Measurements from ENCODE around the gene PPP2R5C. TPM values are rescaled to one million over a fixed set of nuclear protein-coding genes. Genes with fewer than 3 reads are reported as not detected.
A peak's percentile ranks its signal among the peaks of the same experiment; 100 is the strongest.

PPP2R5C gene
- total and polyA plus RNA-seq, 12 donors, result 66.8 to 257 (median 222) TPM

- intact Hi-C loops (cut with DNase I), result no loop called here
- DNase-seq (no peak), ATAC-seq (peak in 5 of 8 donors; percentile 9 to 59 (median 38))
- Histone ChIP-seq H3K36me3 (peaks cover 0 to 86% (median 30%) of the 10 kb centered on the region in 9 donors), H3K4me3 (no peak overlapping the region), H3K4me1 (peaks cover 0 to 3% (median 0%) of the 10 kb centered on the region in 9 donors), H3K9me3 (no peaks in the 10 kb centered on the region), H3K27me3 (no peaks in the 10 kb centered on the region), H3K27ac (peak overlapping the region in 1 of 10 donors; percentile 21)
- no peak for TF ChIP-seq CTCF (IDR thresholded peaks at IDR 0.05)
- 83% methylated on average over 17 of the region's 17 CpGs for WGBS, 2 donors
These were observed 156.0 kb downstream of the PPP2R5C start for GRCh38 chr14:101917413-101918017.

- Histone ChIP-seq H3K27me3 (no peaks in the 10 kb centered on the region), H3K36me3 (peaks cover 0 to 86% (median 25%) of the 10 kb centered on the region in 9 donors), H3K27ac (no peak overlapping the region), H3K4me1 (peaks cover 0 to 3% (median 0%) of the 10 kb centered on the region in 9 donors), H3K9me3 (no peaks in the 10 kb centered on the region), H3K4me3 (no peak overlapping the region)
- ATAC-seq (no peak), DNase-seq (no peak)
- TF ChIP-seq CTCF (IDR thresholded peaks at IDR 0.05), result no peak
- 80 to 85% methylated on average over 12 to 18 of the region's 22 CpGs for WGBS, 2 donors
- intact Hi-C loops (cut with DNase I), result no loop called here
These were observed 156.8 kb downstream of the PPP2R5C start for GRCh38 chr14:101918065-101918989.

GRCh38 chr14:101920271-101920670 lies 158.8 kb downstream of the PPP2R5C start:
- H3K4me3 ChIP-seq, result no peak overlapping the region
- ATAC-seq (no peak), DNase-seq (no peak)
- H3K4me1 ChIP-seq, result peaks cover 0 to 3% (median 0%) of the 10 kb centered on the region in 9 donors
- H3K27ac ChIP-seq, result no peak overlapping the region
- intact Hi-C loops (cut with DNase I), result loop anchor here in 1 of 10 donors (5.0 kb wide), 1 partner anchor 78 kb away; no protein-coding TSS in a partner anchor
- H3K9me3 ChIP-seq, result no peaks in the 10 kb centered on the region
- TF ChIP-seq CTCF (IDR thresholded peaks at IDR 0.05), result no peak
- no peaks in the 10 kb centered on the region for H3K27me3 ChIP-seq
- H3K36me3 ChIP-seq, result peaks cover 0 to 86% (median 17%) of the 10 kb centered on the region in 9 donors
- WGBS, 2 donors, result 69 to 77% methylated on average over 4 of the region's 4 CpGs

GRCh38 chr14:101922866-101923265 lies 161.4 kb downstream of the PPP2R5C start:
- H3K9me3 ChIP-seq, result no peaks in the 10 kb centered on the region
- H3K27ac ChIP-seq, result no peak overlapping the region
- H3K36me3 ChIP-seq, result peaks cover 0 to 77% (median 20%) of the 10 kb centered on the region in 9 donors
- DNase-seq (no peak), ATAC-seq (no peak)
- 85 to 88% methylated on average over 7 of the region's 7 CpGs for WGBS, 2 donors
- intact Hi-C loops (cut with DNase I), result loop anchor here in 1 of 10 donors (5.0 kb wide), 1 partner anchor 81 kb away; no protein-coding TSS in a partner anchor
- H3K4me1 ChIP-seq, result peaks cover 0 to 17% (median 15%) of the 10 kb centered on the region in 9 donors
- no peak overlapping the region for H3K4me3 ChIP-seq
- H3K27me3 ChIP-seq, result no peaks in the 10 kb centered on the region
- TF ChIP-seq CTCF (IDR thresholded peaks at IDR 0.05), result no peak

Data from heart right ventricle (tissue), 16 donors.